GM19193 (cell line): Measurements from ENCODE around the gene POLR2L.

Experiments used
- POLR2A ChIP-seq: IDR thresholded peaks from 4 replicates; pipeline ENCODE4 v1.6.1; 2011; ENCODE audit not compliant: insufficient read depth, insufficient read length; ENCODE audit errors: extremely low read depth

The POLR2L gene

DNA sequence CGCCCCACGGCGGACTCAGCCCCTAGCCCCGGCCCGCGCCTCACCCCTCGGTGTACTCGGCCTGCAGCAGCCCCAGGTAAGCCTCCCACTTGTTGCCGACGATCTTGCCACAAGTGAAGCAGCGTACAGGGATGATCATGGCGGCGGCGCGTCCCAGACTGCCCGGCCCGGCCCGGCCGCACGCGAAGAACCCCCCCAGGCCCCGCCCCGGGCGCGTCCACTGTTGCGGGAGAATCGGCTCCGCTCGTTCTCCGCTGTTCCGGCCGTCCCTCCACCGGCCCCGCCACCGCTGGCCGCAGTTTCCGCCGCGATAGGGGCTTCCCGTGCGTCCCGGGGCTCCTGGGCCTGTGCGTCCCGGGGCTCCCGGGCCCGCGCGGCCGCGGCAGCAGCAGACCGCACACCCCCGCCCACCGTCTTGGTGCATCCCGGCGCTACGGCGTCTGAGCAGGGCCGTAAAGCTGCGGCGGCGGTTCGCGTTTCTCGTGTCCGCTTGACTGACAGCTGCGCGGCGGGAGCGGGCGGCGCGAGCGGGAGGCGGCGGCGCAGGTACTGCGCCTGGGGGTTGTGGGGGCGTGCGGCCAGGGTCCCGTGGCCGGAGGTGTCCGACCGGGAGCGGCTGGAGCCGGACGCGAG is at the start of gene POLR2L, which contains the start of gene TSPAN4:
Gene POLR2L, minus strand, starts transcription at position 160 of the 633 bp plus-strand sequence. Its CDS starts 21 bp downstream, at position 139.
Gene TSPAN4, plus strand, starts transcription at position 483 of the 633 bp plus-strand sequence. CDS start 7,453 bp downstream, outside the sequence.
- TF ChIP-seq POLR2A: peak; percentile 99

DNA sequence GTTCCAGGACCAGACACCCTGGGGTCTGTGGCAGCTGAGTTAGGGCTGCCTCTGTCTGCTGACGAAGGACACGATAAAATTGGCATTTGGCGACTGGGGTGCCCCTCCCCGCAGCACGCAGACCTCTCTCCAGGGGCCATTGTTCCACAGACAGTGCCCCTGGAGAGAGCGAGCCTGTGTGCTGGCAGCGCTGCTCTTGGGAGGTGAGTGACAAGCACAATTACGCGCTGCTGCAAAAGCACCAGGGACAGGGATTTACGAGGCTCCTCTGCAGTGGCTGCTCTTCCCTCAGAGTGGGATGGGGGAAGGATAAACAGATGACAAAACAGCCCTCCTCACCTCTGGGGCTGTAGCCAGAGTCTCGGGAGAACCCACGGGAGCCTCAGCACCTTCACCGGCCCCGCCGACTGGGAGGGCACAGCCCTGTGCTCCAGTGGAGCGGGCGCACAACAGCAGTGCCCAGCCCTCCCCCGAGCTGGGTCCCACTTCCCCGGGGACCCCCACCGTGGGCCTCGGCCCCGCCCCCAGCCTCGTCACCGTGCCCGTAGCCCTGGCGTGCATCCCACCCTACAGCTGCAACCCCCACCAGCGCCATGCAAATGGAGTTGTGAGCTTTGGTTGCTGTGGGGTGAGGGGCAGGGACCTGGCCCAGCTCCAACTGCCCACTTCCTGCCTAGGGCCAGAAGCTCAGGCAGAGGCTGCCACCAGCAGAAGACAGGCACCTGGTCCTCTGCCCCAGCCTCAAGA is 48.6 kb upstream of the POLR2L start:
- no peak for TF ChIP-seq POLR2A

DNA sequence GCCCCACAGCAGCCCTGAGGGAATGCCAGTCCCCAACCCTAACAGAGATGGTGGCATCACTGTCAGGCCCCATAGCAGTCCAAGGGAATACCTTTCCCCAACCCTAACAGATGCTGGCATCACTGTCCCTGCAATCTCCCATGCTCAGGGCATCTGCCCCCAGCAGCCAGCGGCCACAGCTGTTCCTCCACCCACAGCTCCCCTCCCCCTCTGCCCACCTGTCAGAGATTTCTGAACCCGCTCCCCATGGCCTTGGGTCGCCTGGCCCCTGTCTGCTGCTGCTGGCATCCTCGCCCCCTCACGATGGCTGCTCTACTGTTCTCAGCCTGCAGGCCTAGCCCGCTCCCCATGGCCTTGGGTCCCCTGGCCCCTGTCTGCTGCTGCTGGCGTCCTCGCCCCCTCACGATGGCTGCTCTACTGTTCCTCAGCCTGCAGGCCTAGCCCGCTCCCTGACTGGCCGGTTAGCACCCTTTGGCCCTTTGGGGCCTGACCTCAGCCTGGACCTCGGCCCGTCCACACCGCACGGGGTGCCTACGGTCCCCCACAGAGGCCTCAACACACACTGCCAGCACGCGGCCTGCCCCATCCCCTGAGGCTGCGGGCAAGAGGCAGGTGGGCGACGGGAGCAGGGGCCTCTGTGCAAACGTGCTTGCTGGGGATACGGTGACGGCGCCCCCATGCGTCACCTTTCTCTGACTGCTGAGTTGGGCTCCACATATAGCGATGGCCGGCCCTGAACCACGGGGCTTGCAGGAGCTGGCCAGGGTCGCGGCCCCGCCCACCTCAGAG is 47.6 kb upstream of the POLR2L start:
- TF ChIP-seq POLR2A: no peak

DNA sequence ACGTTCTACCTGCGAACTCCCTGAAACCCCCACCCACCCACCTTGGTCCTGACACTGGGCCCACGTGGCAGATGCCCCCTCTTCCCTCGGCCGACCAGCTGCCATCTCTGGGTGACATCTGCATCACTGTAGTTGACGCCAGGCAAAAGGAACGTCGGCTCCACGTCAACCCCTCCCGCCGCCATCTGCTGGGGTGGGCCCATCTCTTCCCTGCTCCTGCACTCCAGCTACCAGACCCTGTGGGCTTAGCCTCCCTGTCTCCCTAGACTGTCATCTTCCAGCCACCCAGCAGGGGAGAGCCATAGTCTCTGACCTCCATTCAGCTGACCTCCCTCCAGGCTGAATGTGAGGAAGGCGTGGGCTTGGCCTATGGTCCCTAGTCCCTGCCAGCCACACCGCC is 46.9 kb upstream of the POLR2L start:
- TF ChIP-seq POLR2A: no peak

DNA sequence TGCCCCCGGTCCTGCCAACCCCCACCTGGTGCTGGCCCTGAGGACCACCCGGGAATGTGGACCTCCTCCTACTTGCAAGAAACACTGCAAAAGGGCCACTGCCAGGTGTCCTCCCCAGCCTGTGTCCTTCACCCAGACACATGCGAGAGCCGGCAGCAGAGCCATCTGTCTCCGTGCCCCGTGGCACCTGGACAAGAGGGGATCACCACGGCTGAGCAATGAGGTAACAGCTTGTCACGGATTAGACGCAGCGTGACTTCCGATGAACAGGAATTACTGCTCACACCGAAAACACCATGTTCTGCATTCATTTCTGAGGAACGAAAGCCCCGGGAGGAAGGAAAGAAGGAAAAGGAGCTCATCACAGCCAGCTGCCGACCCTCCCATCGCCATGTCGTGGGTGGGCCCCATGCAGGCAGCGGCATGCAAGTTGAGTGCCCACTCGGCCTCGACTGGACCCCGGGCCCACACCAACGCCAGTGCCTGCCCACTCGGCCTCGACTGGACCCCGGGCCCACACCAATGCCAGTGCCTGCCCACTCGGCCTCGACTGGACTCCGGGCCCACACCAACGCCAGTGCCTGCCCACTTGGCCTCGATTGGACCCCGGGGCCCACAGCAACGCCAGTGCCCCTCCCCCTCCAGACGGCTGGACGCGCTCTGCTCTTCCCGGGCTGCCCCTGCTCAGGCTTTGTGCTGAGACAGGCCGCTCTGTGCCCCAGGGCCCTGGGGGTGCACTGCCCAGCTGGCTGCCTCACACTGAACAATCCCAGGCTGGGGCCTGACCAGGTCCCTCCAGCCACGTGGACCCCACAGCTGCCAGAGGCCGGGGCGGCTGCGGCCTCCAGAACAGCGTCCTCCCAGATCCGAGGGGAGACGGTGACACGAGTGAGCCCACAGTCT is 46.2 kb upstream of the POLR2L start:
- no peak for TF ChIP-seq POLR2A

DNA sequence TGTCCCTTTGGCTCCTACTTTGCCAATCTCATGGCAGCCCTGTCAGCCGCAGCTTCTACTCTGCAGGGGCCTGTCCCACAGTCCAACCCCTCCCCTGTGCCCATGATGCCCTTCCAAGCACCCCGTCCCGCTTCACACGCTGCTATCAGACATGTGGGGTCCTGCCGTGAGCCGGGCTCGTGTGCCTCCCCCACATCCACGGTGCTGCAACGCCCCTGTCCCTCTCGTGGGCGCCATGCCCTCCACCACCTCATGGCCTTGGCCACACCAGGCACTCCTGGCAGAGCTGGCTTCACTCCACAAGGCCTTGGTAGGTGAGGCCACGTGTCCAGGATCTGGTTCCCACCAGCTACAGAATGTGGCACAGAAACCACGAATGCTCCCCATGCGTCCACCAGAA is 45.3 kb upstream of the POLR2L start:
- no peak for TF ChIP-seq POLR2A

DNA sequence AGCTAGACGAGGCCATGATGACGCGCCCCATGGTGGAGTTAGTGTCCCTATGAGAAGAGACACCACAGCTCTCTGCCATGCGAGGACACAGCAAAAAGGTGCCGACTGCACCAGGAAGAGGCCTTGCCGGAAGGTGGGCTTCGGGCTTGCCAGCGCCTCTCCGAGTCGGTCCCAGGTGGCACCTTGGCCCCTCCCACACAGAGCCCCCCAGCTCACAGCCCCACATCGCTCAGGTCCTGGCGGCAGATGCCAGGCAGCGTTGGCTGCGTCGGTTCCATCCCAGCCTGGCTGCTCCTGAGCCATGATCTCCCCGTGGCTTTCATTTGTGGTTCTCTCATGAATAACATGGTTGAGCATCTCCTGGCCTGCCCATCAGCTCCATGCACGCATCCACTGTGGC is 44.2 kb upstream of the POLR2L start:
- no peak for TF ChIP-seq POLR2A

DNA sequence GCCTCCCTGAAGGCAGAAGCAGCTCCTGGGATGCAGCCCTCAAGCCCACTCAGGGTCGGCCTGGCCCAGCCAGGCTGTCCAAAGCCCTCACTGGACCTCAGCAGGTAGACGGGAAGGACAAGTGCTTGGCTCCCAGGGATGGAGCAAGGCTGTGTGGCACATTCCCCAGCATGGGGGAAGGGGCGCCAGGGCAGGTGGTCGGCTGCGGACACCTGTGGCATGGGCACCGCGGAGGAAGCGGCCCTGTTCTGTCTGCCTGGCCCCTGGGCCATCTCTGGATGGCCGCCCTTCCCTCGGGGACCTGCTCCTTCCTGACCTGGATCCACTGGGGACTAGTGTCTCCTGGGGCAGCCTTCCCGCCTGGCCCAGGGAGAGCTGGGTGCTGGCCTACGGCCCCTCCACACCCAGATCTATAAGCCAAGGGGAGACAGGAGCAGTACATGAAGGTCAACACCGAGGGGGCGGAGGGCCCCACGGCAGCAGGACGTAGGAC is 42.3 kb upstream of the POLR2L start:
- TF ChIP-seq POLR2A: no peak

DNA sequence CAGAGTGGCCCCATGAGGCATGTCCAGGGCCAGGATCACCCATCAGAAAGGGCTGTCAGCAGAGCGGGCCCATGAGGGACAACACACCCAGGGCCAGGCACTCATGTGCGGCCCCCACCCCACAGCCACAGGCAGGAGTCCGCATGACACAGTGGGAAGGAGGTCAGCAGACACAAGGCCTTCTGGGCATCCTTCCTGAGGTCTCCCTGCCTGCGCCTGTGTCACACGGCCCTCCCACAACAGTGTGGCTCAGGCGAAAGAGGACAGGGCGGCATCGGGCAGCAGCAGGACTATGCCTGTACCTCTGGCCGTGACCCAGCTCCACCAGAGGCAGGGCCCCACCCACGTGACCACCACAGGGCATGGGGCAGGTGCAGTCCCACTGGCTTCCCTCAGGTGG is 41.2 kb upstream of the POLR2L start:
- TF ChIP-seq POLR2A: no peak

DNA sequence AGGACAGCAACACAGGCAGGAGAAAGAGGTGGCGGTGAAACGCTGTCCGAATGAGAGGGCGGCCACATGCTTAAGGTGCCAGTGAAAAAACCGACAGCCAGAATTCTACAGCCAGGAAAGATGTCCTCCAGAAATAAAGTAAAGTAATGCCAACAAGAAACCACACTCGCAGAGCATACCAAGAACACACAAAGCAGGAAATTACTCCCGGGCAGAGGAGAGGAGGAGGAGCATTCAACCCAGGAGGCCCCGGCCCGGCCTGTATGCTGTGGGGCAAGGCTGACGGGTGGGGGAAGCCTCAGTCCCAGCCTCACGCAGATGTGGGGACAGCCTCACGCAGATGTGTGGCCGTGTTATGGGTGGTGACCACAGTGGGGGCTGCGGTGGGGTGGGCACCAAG is 40.3 kb upstream of the POLR2L start:
- no peak for TF ChIP-seq POLR2A

DNA sequence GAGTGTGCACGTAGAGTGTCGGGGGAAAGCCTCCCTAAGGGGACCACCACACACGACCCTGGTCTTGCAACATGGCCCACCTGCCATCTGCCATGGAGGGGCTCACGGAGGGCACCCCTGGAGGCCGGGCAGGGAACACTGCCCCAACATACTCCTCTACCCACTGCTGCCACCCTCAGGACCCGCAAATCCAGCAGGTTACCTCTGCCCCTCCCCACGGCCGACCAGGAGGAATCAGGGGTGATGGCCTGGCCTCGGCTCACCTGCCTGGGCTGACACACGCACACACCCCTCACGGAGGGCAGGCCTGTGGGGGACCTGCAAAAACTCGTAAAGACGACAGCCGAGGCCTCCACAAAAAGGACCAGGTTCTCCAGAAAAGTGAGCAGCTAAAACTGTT is 38.1 kb upstream of the POLR2L start:
- no peak for TF ChIP-seq POLR2A

DNA sequence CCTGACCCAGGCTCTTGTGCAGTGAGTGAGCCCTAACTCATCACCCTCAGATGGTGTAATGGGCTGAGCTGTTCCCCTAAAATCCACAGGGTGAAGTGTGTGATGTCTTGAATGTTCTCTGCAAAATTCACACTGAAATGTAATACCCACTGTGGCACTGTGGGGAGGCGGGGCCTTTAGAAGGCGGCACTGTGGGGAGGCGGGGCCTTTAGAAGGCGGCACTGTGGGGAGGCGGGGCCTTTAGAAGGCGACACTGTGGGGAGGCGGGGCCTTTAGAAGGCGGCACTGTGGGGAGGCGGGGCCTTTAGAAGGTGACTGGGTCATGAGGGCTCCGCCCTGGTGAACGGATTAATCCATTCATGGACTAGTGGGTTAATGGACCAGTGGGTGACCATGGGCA is 35.2 kb upstream of the POLR2L start:
- TF ChIP-seq POLR2A: no peak

DNA sequence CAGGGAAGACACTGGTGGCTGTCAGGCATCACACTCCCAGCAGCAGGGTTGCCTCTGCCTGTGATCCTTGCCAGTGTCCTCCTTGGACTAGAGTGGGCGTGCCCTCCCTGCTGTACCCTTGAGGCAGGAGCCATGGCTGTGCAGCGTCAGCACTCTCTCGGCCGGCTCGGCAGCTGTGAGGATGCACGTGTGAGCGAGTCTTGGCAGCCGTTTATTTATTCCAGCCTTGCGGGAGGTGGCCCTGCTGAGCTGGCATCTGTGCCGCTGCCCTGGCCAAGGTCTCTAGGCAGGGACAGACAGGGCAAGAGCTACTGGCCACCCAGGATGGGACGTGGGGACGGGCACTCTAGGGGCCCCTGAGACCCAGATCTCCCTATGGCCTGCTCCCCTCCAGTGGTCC is 34.2 kb upstream of the POLR2L start:
- no peak for TF ChIP-seq POLR2A

DNA sequence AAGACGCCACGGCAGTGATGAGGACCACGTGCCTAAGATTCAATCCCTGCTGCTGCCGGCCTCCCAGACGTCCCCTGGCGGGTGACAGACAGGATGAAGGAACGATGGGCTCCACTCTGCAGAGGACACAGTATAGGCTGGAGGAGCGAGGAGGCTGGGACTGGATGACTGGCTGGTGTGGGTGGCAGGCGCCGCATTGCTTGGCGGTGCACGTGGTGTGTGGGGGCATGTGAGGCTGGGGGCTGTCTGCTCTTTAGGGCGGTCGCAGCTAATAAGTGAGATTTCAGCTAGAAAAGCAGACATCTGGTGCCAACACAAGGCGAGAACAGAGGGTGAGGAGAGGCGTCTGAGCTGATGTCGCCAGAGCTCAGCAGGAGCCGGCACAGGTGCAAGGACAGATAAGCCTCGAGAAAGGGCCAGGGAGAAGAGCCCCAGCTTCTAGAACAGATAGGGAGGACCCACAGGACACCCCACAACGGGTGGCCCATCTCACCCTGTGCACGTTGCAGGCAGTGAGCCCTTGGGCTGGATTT is 33.5 kb upstream of the POLR2L start:
- no peak for TF ChIP-seq POLR2A
